SK-N-SH (cell line): ENCODE measurements around the gene RILP. TPM values are rescaled to one million over a fixed set of nuclear protein-coding genes. Genes with fewer than 3 reads are reported as not detected.
"Not testable (repeated sequence)": the region's sequence is repeated elsewhere in the genome, so short reads cannot be mapped to it uniquely, and the experiment has no call there.

ENCODE experiments used
- CTCF ChIA-PET: fragments of 300-600, 350-600 bp; formaldehyde crosslinking; extraction: SDS; loops from one replicate; lab custom pipeline; 2021; lab: Yijun Ruan, JAX
- POLR2A ChIA-PET: fragments of 350-600 bp; sonication (Branson Sonifier 250); formaldehyde crosslinking; extraction: SDS; loops from one replicate; lab custom pipeline; 2020; ENCODE audit warnings: antibody characterized with exemption, inconsistent platforms; lab: Yijun Ruan, JAX
- DNase-seq: peaks from one replicate; pipeline ENCODE4 v3.0.0; 2012
- H2AFZ ChIP-seq: fragments of 200-600 bp; sonication (generic); 2 replicates; pipeline ENCODE4 v1.8.1; 2016; ENCODE audit warnings: antibody characterized with exemption, mild to moderate bottlenecking, low read depth
- H3F3A ChIP-seq: fragments of 200-600 bp; sonication (generic); replicated peaks from 2 replicates; pipeline ENCODE3; 2016; ENCODE audit warnings: antibody characterized with exemption, mild to moderate bottlenecking; ENCODE audit not compliant: insufficient read depth
- H3K27ac ChIP-seq, 2 experiments: fragments of 200-500 bp in 1 of 2; fragments of 200-600 bp in 1 of 2; sonication (Bioruptor generic) in 1 of 2; sonication (generic), shearing (Covaris generic) in 1 of 2; 2 replicates each; pipeline versions ENCODE4 v1.5.1 to v1.6.1; 2014 to 2016; ENCODE audit warnings: low read depth in 2 of 2, inconsistent platforms in 1 of 2, low read length in 1 of 2, mild to moderate bottlenecking in 1 of 2, mixed read lengths in 1 of 2
- H3K27me3 ChIP-seq: fragments of 200-600 bp; sonication (generic), shearing (Covaris generic); 2 replicates; pipeline ENCODE4 v1.6.1; 2016; ENCODE audit warnings: mixed run types; ENCODE audit not compliant: insufficient read depth
- H3K36me3 ChIP-seq, 2 experiments: fragments of 200-500 bp in 1 of 2; fragments of 200-600 bp in 1 of 2; sonication (Bioruptor generic) in 1 of 2; sonication (generic) in 1 of 2; replicated peaks in 1 of 2; 2 replicates each; pipeline versions ENCODE3 to v1.5.1; 2014 to 2016; ENCODE audit warnings: low read length in 1 of 2, mild to moderate bottlenecking in 1 of 2; ENCODE audit not compliant: insufficient read depth in 2 of 2, control insufficient read depth in 1 of 2
- H3K4me1 ChIP-seq, 2 experiments: fragments of 200-500 bp in 1 of 2; fragments of 200-600 bp in 1 of 2; sonication (Bioruptor generic) in 1 of 2; sonication (generic), shearing (Covaris generic) in 1 of 2; 2 replicates each; pipeline versions ENCODE4 v1.5.1 to v1.6.1; 2014 to 2016; ENCODE audit warnings: low read depth in 1 of 2, low read length in 1 of 2, mixed run types in 1 of 2; ENCODE audit not compliant: insufficient read depth in 2 of 2, control insufficient read depth in 1 of 2
- H3K4me2 ChIP-seq: fragments of 200-600 bp; sonication (generic), shearing (Covaris generic); 2 replicates; pipeline ENCODE4 v1.6.1; 2017; ENCODE audit warnings: mixed run types
- H3K4me3 ChIP-seq, 2 experiments: fragments of 200-500 bp in 1 of 2; fragments of 200-600 bp in 1 of 2; sonication (Bioruptor generic) in 1 of 2; sonication (generic), shearing (Covaris generic) in 1 of 2; 2 replicates each; pipeline versions ENCODE4 v1.5.1 to v1.8.1; 2014 to 2016; ENCODE audit warnings: low read depth in 2 of 2, inconsistent platforms in 1 of 2, low read length in 1 of 2, mild to moderate bottlenecking in 1 of 2, mixed read lengths in 1 of 2, moderate library complexity in 1 of 2
- H3K79me2 ChIP-seq: fragments of 200-600 bp; sonication (generic); 2 replicates; pipeline ENCODE4 v1.8.1; 2017; ENCODE audit warnings: mild to moderate bottlenecking; ENCODE audit not compliant: insufficient read depth
- H3K9ac ChIP-seq: fragments of 200-600 bp; sonication (generic); 2 replicates; pipeline ENCODE4 v1.6.1; 2017; ENCODE audit warnings: mixed run types
- H3K9me2 ChIP-seq: fragments of 200-600 bp; sonication (generic); 2 replicates; pipeline ENCODE4 v1.6.1; 2017; ENCODE audit warnings: mixed run types
- H3K9me3 ChIP-seq: fragments of 200-600 bp; sonication (generic); 2 replicates; pipeline ENCODE4 v1.6.1; 2017; ENCODE audit warnings: mixed run types, mild to moderate bottlenecking, moderate library complexity
- H4K20me1 ChIP-seq: fragments of 200-600 bp; sonication (generic); 2 replicates; pipeline ENCODE4 v1.6.1; 2017; ENCODE audit warnings: mild to moderate bottlenecking, mixed run types; ENCODE audit not compliant: insufficient read depth
- CHD2 ChIP-seq: fragments of 150-350 bp; IDR thresholded peaks from 2 replicates; pipeline ENCODE4 v1.6.1; 2018; ENCODE audit warnings: low read length; ENCODE audit not compliant: partially characterized antibody
- EP300 ChIP-seq, 2 experiments: IDR thresholded peaks; 2 replicates each; pipeline versions ENCODE4 v1.4.0 to v1.6.1; 2012; ENCODE audit warnings: borderline replicate concordance in 1 of 2, low read depth in 1 of 2, low read length in 1 of 2
- FOXJ3 ChIP-seq: sonication (generic); formaldehyde crosslinking; IDR thresholded peaks from 2 replicates; pipeline ENCODE4 v1.5.1; 2020; ENCODE audit warnings: mild to moderate bottlenecking, missing genetic modification reagents
- FOXM1 ChIP-seq: IDR thresholded peaks from 2 replicates; pipeline ENCODE4 v1.4.0; 2012; ENCODE audit warnings: low read depth, mild to moderate bottlenecking
- IRF3 ChIP-seq: fragments of 150-350 bp; IDR thresholded peaks from 2 replicates; pipeline ENCODE4 v1.6.1; 2016; ENCODE audit warnings: mild to moderate bottlenecking, low read depth, low read length
- MAX ChIP-seq: IDR thresholded peaks from 2 replicates; pipeline ENCODE4 v1.4.0; 2012; ENCODE audit warnings: low read depth
- RCOR1 ChIP-seq: fragments of 150-350 bp; IDR thresholded peaks from 2 replicates; pipeline ENCODE4 v1.6.1; 2017; ENCODE audit warnings: antibody characterized with exemption, low read length
- RFX5 ChIP-seq: IDR thresholded peaks from 2 replicates; pipeline ENCODE4 v1.6.1; 2012; ENCODE audit warnings: mild to moderate bottlenecking, improper control_type of control experiment, low read length
- SIN3A ChIP-seq: IDR thresholded peaks from 2 replicates; pipeline ENCODE4 v1.6.1; 2012; ENCODE audit warnings: low read depth, mild to moderate bottlenecking, low read length, moderate library complexity, borderline replicate concordance
- TAF1 ChIP-seq: IDR thresholded peaks from 2 replicates; pipeline ENCODE4 v1.6.1; 2012; ENCODE audit warnings: low read depth, mild to moderate bottlenecking, low read length, moderate library complexity, borderline replicate concordance
- ZBTB33 ChIP-seq: IDR thresholded peaks from 2 replicates; pipeline ENCODE4 v1.4.0; 2012; ENCODE audit warnings: low read depth, borderline replicate concordance
- WGBS: methylation state at CpG from one replicate; pipeline ENCODE4 v1.1.6; 2017; ENCODE audit warnings: low lambda C conversion rate; 5-methylcytosine and 5-hydroxymethylcytosine counted together
- polyA plus RNA-seq, 3 experiments: library from polyadenylated mRNA; depleted of rRNA; stranded (reverse); fragments of >200 nt; gene quantifications; 2 replicates each; pipeline ENCODE4 v1.2.3, GENCODE V29; 2012

The RILP gene
- polyA plus RNA-seq, 1 of the 3 experiments (the other 2 are of a cell fraction): 3.8 TPM

- TF ChIP-seq ZBTB33 (no peak), CHD2 (no peak), FOXM1 (no peak), FOXJ3 (CRISPR knock-in tag) (no peak)
These were observed 8.4 kb upstream of the RILP start (continued) for GRCh38 chr17:1658100-1658499.

GRCh38 chr17:1653735-1654134 lies 4.1 kb upstream of the RILP start:
- no peak for TF ChIP-seq EP300 (IDR thresholded peaks at IDR 0.05; ENCODE audit: borderline replicate concordance in 1 of 2, low read depth in 1 of 2, low read length in 1 of 2)
- TF ChIP-seq RCOR1: no peak
- no peak for TF ChIP-seq RFX5
- TF ChIP-seq MAX: no peak
- TF ChIP-seq TAF1: no peak
- TF ChIP-seq CHD2: no peak
- no peak for TF ChIP-seq SIN3A
- no peak for TF ChIP-seq IRF3
- TF ChIP-seq, all 33 proteins: peak for 0
- 98% methylated on average over 12 of the region's 14 CpGs for WGBS
- POLR2A ChIA-PET: no interaction called here
- CTCF ChIA-PET: interaction anchor here (1.5 to 2.8 kb wide), 2 partner anchors 15 to 79 kb away, joined by 3 to 14 read pairs; no protein-coding TSS in a partner anchor
- no peak overlapping the region for H3K4me2 ChIP-seq
- no peaks in the 10 kb centered on the region for H3K9me2 ChIP-seq
- no peaks in the 10 kb centered on the region for H3K9me3 ChIP-seq
- no peaks in the 10 kb centered on the region for H3K79me2 ChIP-seq
- no peaks in the 10 kb centered on the region for H4K20me1 ChIP-seq
- H3K9ac ChIP-seq: no peak overlapping the region
- H3K27ac ChIP-seq: no peak overlapping the region
- no peak overlapping the region for H3K4me3 ChIP-seq
- no peaks in the 10 kb centered on the region for H3K27me3 ChIP-seq
- H3K36me3 ChIP-seq: peaks cover 68 to 79% of the 10 kb centered on the region in 2 experiments
- peaks cover 0 to 9% of the 10 kb centered on the region in 2 experiments; a peak in 1 of 4 replicates for H3K4me1 ChIP-seq
- H3F3A ChIP-seq: peaks cover 45% of the 10 kb centered on the region
- no peak for DNase-seq
- no peak overlapping the region for H2AFZ ChIP-seq

GRCh38 chr17:1652794-1653193 lies 3.1 kb upstream of the RILP start:
- H3K9ac ChIP-seq, H4K20me1 ChIP-seq, H3K9me2 ChIP-seq, POLR2A ChIA-PET, DNase-seq, H2AFZ ChIP-seq, H3K4me3 ChIP-seq, H3K9me3 ChIP-seq, H3K4me2 ChIP-seq, H3K79me2 ChIP-seq, H3K27me3 ChIP-seq, H3K27ac ChIP-seq: not testable (repeated sequence)
- CTCF ChIA-PET: interaction anchor here (1.5 to 2.8 kb wide), 3 partner anchors 16 to 78 kb away, joined by 3 to 14 read pairs (median 7); no protein-coding TSS in a partner anchor
- Histone ChIP-seq H3K4me1 (peaks cover 0 to 16% of the 10 kb centered on the region in 2 experiments; a peak in 1 of 4 replicates), H3F3A (peaks cover 45% of the 10 kb centered on the region), H3K36me3 (peaks cover 58 to 69% of the 10 kb centered on the region in 2 experiments)
- WGBS: 92% methylated on average over 7 of the region's 7 CpGs
